SH-SY5Y (cell line): ENCODE measurements around the gene NOXA1.

Source experiments
- GATA2 ChIP-seq: IDR thresholded peaks from 2 replicates; pipeline ENCODE4 v1.6.1; 2011; ENCODE audit warnings: mild to moderate bottlenecking, low read depth, low read length
- GATA3 ChIP-seq: IDR thresholded peaks from 2 replicates; pipeline ENCODE4 v1.6.1; 2011; ENCODE audit warnings: low read depth, mild to moderate bottlenecking, low read length, moderate library complexity

GRCh38 chr9:137465000-137465719 is 42.0 kb downstream of the NOXA1 start:
- no peak for TF ChIP-seq GATA2
- no peak for TF ChIP-seq GATA3
